ENCODE measurements around the gene GATAD2B.

- TF ChIP-seq CTCF (IDR thresholded peaks at IDR 0.05) (no peak), REST (IDR thresholded peaks at IDR 0.05) (no peak), HES2 (IDR thresholded peaks at IDR 0.05) (no peak), RCOR1 (IDR thresholded peaks at IDR 0.05; ENCODE audit: low read depth, low read length) (no peak), USF2 (IDR thresholded peaks at IDR 0.05) (no peak), NPAS2 (CRISPR knock-in tag; IDR thresholded peaks at IDR 0.05; ENCODE audit: borderline replicate concordance) (no peak), BHLHE40 (IDR thresholded peaks at IDR 0.05; ENCODE audit: low read depth, low read length) (no peak)
These were observed 131.0 kb downstream of the GATAD2B start for GRCh38 chr1:153791648-153792253.
